ENCODE results near the gene WDR1.

WDR1 gene

DNA sequence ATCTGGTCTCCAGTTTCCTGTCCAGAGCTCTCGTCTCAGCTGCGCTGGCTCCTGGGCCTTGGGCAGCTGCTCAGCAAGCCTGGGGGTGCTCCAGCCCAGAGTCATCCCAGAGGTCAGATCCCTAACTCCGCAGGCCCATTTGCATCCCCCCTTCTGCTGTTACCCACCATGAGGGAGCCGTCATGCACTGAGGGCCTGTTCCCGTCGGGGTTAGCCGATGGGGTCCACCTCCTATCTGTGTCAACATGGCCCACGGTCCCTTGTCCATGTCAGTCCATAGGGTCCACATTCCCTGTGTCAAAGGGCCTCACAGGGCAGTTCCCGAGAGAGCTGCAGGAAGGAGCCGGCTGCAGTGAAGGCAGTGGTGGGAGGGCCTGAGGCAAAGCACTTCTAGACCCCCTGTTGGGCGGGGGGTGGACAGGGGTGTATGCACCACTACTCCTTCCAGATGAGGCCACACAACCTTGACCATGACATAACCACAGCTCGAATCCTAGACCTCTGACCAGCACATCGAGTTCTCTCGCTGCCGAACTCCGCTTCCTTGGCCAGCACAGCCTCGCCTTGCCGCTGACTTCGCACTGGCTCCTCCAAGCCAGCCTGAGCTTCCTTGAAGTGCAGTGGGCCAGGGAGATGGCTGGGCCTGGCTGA is 24.9 kb downstream of the WDR1 start:
- DNase-seq = no peak
- Histone ChIP-seq H3K27ac (ENCODE audit: insufficient read depth, low read length, poor library complexity, severe bottlenecking) (no peak overlapping the region), H3K36me3 (ENCODE audit: control insufficient read depth, insufficient read depth, low read length) (peaks cover 83% of the 10 kb centered on the region), H3K27me3 (replicated peaks; ENCODE audit: control insufficient read depth, insufficient read depth, low read length, poor library complexity, severe bottlenecking) (no peaks in the 10 kb centered on the region), H3K4me1 (ENCODE audit: control insufficient read depth, insufficient read depth, low read length, poor library complexity, severe bottlenecking) (peaks cover 45% of the 10 kb centered on the region), H3K9me3 (ENCODE audit: control insufficient read depth, low read length) (no peaks in the 10 kb centered on the region), H3K4me3 (ENCODE audit: insufficient read depth, low read depth, low read length, poor library complexity, severe bottlenecking) (no peak overlapping the region)

DNA sequence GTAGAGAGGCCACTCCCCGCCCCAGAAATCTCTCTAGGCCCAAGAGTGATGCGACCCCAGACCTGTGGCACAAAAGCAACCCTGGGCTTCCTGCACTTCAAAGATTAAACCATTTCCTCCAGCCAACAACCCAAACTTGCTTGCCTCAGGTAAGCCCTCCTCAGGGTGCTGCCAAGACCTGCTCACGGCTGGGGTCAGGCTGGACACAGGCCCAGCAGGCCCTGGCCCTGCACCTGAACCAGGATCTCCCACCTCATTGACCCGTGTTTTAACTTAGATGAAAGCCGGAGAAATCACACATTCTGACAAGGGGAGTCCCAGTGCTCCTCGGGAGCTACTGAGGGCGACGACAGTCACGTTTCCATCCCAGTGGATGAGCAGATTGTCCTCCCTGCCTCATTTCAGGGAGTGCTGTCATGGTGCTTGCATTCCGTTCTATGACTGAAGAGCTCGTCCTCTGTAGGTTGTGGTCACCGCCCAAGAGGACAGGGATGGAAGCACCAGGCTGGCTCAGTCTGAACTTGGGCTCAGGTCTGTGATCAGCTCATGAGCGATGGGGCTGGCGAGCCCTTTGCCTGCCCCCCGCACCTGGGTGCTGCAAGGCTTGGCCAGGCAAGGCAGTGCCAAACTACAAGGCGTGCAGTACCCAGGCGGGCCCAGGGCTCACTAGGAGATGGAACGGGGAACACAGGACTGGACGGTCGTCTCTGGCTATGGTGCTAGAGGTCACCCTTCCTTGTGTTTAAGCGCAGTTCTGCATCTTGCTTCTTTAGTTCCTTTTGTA is 25.9 kb downstream of the WDR1 start:
- H3K36me3 ChIP-seq (ENCODE audit: control insufficient read depth, insufficient read depth, low read length) = peaks cover 92% of the 10 kb centered on the region
- no peaks in the 10 kb centered on the region for H3K9me3 ChIP-seq (ENCODE audit: control insufficient read depth, low read length)
- H3K27ac ChIP-seq (ENCODE audit: insufficient read depth, low read length, poor library complexity, severe bottlenecking) = no peak overlapping the region
- peaks cover 35% of the 10 kb centered on the region for H3K4me1 ChIP-seq (ENCODE audit: control insufficient read depth, insufficient read depth, low read length, poor library complexity, severe bottlenecking)
- no peaks in the 10 kb centered on the region for H3K27me3 ChIP-seq (replicated peaks; ENCODE audit: control insufficient read depth, insufficient read depth, low read length, poor library complexity, severe bottlenecking)
- DNase-seq = no peak
- no peak overlapping the region for H3K4me3 ChIP-seq (ENCODE audit: insufficient read depth, low read depth, low read length, poor library complexity, severe bottlenecking)

DNA sequence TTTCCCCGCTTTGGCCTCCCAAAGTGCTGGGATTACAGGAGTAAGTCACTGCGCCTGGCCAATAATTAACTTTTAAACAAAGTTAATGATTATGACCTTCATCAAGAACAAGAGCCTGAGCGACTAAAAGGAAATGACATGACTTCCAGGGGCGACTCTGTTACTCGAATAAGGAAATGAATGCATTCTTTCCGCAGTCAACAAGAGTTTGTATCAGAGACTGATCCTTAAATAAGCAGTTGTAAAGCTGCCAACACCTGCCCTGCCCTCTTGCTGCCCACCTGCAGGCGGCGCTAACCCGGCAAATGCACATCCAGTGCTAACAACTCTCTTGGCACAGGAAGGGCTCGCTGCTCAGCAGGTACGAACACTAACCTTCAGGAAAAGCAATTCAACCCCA is 27.3 kb downstream of the WDR1 start:
- H3K4me1 ChIP-seq (ENCODE audit: control insufficient read depth, insufficient read depth, low read length, poor library complexity, severe bottlenecking) = peaks cover 22% of the 10 kb centered on the region

DNA sequence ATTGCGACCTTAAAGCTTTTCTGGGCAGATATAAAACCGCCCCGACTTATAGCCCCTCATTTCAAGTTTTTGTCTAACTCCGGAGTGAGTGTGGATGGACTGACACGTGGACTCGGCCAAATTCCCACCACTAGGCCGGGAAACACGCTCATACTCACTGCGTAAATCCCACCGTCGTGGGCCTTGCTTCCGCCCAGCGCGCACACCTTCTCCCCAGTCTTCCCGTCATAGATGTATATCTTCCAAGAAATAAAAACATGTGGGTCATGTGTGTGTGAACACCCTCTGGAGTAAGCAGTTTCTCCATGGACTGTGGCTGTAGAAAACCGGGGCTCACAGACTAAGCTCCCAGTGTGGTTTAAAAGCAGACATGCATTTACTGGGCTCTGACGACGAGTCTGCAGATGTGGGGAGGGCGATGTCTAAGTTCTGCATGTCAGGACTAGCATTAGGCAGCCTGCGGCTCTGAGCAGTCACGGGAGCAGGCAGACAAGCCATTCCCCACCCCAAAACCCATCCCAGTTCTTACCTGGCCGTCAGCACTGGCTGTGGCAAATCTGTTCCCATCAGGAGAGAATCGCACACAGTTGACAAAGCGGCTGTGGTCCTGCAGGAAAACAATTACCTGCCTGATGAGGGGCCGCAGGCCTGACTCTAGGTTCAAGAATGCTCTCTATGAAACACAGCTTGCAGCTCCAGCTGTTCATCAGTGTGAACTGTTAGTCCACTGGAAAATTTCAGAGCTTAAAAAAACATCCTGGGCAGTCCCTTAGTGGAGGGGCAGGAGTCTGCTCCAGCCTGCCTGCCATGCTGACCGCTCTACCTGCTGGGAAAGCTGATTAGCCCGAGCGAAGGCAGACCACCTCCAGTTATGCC is 28.2 kb downstream of the WDR1 start:
- H3K36me3 ChIP-seq (ENCODE audit: control insufficient read depth, insufficient read depth, low read length) = peaks cover 99% of the 10 kb centered on the region

More for the DNA sequence above, 27.3 kb downstream of the WDR1 start:
- Histone ChIP-seq H3K9me3 (ENCODE audit: control insufficient read depth, low read length) (no peaks in the 10 kb centered on the region), H3K36me3 (ENCODE audit: control insufficient read depth, insufficient read depth, low read length) (peaks cover 98% of the 10 kb centered on the region), H3K27me3 (replicated peaks; ENCODE audit: control insufficient read depth, insufficient read depth, low read length, poor library complexity, severe bottlenecking) (no peaks in the 10 kb centered on the region), H3K27ac (ENCODE audit: insufficient read depth, low read length, poor library complexity, severe bottlenecking) (no peak overlapping the region), H3K4me3 (ENCODE audit: insufficient read depth, low read depth, low read length, poor library complexity, severe bottlenecking) (no peak overlapping the region)
- no peak for DNase-seq

DNA sequence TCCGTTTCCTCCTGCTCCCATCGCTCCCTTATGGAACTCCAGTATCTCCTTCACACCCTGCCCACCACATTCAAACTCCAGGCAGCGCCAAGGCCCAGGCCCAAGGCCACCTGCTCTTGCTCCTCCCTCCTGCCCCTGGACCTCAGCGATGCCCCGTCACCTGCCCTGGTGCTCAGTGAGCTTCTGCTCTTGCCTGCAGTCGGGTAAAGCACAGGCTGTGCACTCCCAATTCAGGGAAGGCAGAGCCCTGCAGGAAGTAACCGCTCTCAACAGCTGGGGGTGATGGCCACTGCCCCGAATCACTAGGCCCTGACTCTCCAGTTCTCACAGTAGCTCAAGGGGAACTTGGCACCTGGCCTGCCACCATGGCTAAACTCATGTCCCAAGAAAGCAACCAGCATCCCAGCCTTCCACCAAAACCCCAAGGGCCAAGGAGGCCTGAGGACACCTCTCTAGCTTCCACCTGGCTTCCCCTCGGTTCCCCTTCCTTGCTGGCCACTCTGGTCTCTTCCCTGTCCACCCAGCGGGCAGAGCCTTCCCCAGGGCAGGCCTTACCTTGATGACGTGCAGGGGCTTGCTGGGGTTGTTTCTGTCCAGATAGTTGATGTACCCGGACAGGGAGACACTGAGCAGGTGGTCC is 29.3 kb downstream of the WDR1 start:
- Histone ChIP-seq H3K4me1 (ENCODE audit: control insufficient read depth, insufficient read depth, low read length, poor library complexity, severe bottlenecking) (peaks cover 1% of the 10 kb centered on the region), H3K27me3 (replicated peaks; ENCODE audit: control insufficient read depth, insufficient read depth, low read length, poor library complexity, severe bottlenecking) (no peaks in the 10 kb centered on the region), H3K36me3 (ENCODE audit: control insufficient read depth, insufficient read depth, low read length) (peaks cover 100% of the 10 kb centered on the region), H3K27ac (ENCODE audit: insufficient read depth, low read length, poor library complexity, severe bottlenecking) (peak overlapping the region; percentile 1), H3K9me3 (ENCODE audit: control insufficient read depth, low read length) (no peaks in the 10 kb centered on the region), H3K4me3 (ENCODE audit: insufficient read depth, low read depth, low read length, poor library complexity, severe bottlenecking) (no peak overlapping the region)
- no peak for DNase-seq

More for the DNA sequence above, 28.2 kb downstream of the WDR1 start:
- Histone ChIP-seq H3K27me3 (replicated peaks; ENCODE audit: control insufficient read depth, insufficient read depth, low read length, poor library complexity, severe bottlenecking) (no peaks in the 10 kb centered on the region), H3K4me3 (ENCODE audit: insufficient read depth, low read depth, low read length, poor library complexity, severe bottlenecking) (no peak overlapping the region), H3K4me1 (ENCODE audit: control insufficient read depth, insufficient read depth, low read length, poor library complexity, severe bottlenecking) (peaks cover 12% of the 10 kb centered on the region), H3K9me3 (ENCODE audit: control insufficient read depth, low read length) (no peaks in the 10 kb centered on the region), H3K27ac (ENCODE audit: insufficient read depth, low read length, poor library complexity, severe bottlenecking) (no peak overlapping the region)
- DNase-seq = no peak

DNA sequence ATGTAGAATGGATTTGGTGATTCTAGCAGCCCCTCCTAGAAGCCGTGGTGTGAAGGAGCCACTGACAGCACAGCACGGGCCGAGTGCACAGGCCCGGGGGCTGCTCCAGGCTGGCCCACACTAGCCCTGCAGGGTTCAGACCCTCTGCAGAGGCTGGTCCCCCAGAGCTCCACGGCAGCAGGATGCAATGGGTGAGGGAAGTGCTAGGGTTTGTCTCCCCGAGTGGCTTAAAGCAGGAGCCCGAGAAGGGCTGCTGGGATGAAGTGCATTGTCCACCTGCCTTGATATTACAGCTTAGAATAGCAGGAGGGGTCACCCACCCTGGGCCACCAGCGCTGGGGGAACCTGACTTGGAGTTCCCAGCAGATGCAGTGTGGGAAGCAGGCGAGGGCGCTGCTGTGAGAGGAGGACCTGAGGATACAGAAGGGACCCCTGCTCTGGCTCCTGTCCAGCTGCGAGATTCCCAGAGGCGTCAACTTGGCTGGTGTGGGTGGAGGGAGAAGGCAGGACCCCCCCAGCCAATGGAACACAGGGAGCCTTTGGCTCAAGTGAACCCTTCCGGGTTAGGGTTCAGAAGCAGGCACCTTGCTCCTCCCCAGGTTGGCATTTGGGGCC is 30.0 kb downstream of the WDR1 start:
- H3K27me3 ChIP-seq (replicated peaks; ENCODE audit: control insufficient read depth, insufficient read depth, low read length, poor library complexity, severe bottlenecking) = no peaks in the 10 kb centered on the region
- no peaks in the 10 kb centered on the region for H3K4me1 ChIP-seq (ENCODE audit: control insufficient read depth, insufficient read depth, low read length, poor library complexity, severe bottlenecking)
- no peak overlapping the region for H3K4me3 ChIP-seq (ENCODE audit: insufficient read depth, low read depth, low read length, poor library complexity, severe bottlenecking)
- no peaks in the 10 kb centered on the region for H3K9me3 ChIP-seq (ENCODE audit: control insufficient read depth, low read length)
- no peak overlapping the region for H3K27ac ChIP-seq (ENCODE audit: insufficient read depth, low read length, poor library complexity, severe bottlenecking)
- peaks cover 100% of the 10 kb centered on the region for H3K36me3 ChIP-seq (ENCODE audit: control insufficient read depth, insufficient read depth, low read length)
- no peak for DNase-seq

DNA sequence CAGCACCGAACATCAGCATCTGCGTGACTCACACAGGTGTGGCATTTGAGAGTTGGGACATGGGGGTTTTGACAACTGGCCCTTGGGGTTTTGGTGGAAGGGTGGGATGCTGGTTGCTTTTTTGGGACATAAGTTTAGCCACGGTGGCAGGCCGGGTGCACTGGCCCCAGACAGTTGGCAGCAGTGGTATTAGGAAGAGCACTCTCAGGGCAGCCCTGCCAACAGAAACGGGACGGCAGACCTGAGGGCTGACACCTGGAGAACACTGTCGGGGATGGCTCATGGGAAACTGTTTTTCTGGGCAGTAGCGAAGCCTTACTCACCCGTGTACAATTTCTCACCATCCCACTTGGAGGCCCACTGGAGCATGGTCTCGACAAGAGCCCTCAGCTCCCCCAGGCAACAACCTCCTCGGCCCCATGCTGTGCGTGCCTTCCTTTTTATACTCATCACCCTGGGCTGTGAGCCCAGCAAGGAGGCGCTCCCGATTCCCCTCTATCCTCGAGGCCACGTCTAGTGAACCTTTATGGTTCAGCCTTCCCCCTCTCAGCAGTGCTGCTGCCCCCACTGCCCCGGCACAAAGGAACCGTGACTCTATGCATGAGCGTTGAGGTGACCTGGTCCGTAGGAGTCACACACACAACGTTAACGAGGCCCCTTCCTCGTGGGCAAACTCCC is 30.6 kb downstream of the WDR1 start:
- DNase-seq = no peak
- no peaks in the 10 kb centered on the region for H3K4me1 ChIP-seq (ENCODE audit: control insufficient read depth, insufficient read depth, low read length, poor library complexity, severe bottlenecking)
- H3K36me3 ChIP-seq (ENCODE audit: control insufficient read depth, insufficient read depth, low read length) = peaks cover 98% of the 10 kb centered on the region
- no peak overlapping the region for H3K27ac ChIP-seq (ENCODE audit: insufficient read depth, low read length, poor library complexity, severe bottlenecking)
- no peaks in the 10 kb centered on the region for H3K9me3 ChIP-seq (ENCODE audit: control insufficient read depth, low read length)
- H3K27me3 ChIP-seq (replicated peaks; ENCODE audit: control insufficient read depth, insufficient read depth, low read length, poor library complexity, severe bottlenecking) = no peaks in the 10 kb centered on the region
- H3K4me3 ChIP-seq (ENCODE audit: insufficient read depth, low read depth, low read length, poor library complexity, severe bottlenecking) = no peak overlapping the region

DNA sequence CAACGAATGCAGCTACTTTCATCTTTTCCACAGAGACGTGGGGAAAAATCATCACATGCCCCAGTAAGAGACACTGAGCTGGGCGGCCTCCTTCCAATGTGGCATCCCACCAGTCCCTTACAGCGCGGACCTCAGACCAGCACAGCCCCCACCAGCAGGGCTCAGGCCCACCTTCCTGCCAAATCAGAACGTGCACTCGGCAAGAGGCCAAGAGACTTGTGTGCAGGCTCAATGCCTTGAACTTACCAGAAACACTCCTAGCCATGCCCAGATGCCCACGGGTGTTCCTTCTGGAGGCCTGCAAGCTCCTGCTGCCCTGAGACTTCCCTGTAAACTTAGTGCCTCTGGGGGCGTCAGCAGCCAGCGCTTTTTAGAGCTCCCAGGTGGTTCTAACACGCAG is 31.2 kb downstream of the WDR1 start:
- Histone ChIP-seq H3K4me3 (ENCODE audit: insufficient read depth, low read depth, low read length, poor library complexity, severe bottlenecking) (no peak overlapping the region), H3K36me3 (ENCODE audit: control insufficient read depth, insufficient read depth, low read length) (peaks cover 98% of the 10 kb centered on the region), H3K27me3 (replicated peaks; ENCODE audit: control insufficient read depth, insufficient read depth, low read length, poor library complexity, severe bottlenecking) (no peaks in the 10 kb centered on the region), H3K9me3 (ENCODE audit: control insufficient read depth, low read length) (no peaks in the 10 kb centered on the region), H3K4me1 (ENCODE audit: control insufficient read depth, insufficient read depth, low read length, poor library complexity, severe bottlenecking) (no peaks in the 10 kb centered on the region), H3K27ac (ENCODE audit: insufficient read depth, low read length, poor library complexity, severe bottlenecking) (no peak overlapping the region)
- DNase-seq = no peak
